ENCODE measurements around the gene BAIAP2L1. TPM values are rescaled to one million over a fixed set of nuclear protein-coding genes. Genes with fewer than 3 reads are reported as not detected.

BAIAP2L1 gene
- total and polyA plus RNA-seq, 2 of the 8 experiments (the other 6 are each of a cell fraction or from before 2014, with no cell fraction given), result 19.2 to 42.9 TPM

DNA sequence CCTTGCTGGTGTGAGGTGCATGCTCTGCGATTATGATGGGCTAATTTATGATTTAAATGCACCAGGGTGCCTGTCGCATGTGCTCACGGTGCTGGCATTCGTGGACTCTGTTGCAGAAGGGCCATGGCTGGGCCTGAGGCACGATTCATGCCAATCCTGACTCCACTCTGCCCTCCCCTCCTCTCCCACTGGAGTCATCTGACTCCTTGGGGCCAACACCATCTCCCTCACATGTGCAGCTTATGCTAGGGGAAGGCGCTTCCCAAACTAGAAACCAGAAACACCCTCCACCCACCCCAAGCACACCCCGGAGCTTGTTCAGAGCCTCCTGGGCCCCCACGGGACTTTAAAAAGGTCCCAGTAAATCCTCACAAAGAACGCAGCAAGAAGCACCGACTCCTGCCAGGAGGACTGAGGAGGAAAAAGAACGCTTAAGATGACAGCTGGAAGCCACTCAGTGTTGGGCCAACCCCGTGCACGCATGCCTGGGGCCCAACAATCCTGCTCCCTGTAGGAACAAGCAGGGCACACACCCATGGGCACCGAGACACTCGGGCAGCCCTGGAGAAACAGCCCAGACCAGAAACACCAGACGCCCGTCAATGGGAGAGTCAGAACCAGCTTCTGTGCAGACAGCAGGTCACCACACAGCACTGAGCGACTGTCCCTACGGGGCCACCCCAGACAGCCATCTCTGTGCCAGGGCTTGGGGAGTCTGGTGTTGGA, 105.3 kb downstream of the BAIAP2L1 start:
- no peak overlapping the region for H2BK120ac ChIP-seq (replicated peaks; ENCODE audit: low read depth, low read length)
- peaks cover 15 to 26% of the 10 kb centered on the region in 2 experiments for H4K20me1 ChIP-seq (replicated peaks in 1 of 2; ENCODE audit: control insufficient read depth in 1 of 2, insufficient read depth in 2 of 2, low read length in 2 of 2)
- POLR2A ChIA-PET (ENCODE audit: partially characterized antibody), result interaction anchor here (0.9 to 1.8 kb wide), 3 partner anchors 10 to 105 kb away, joined by 3 to 7 read pairs (median 5); partner anchors contain the start of gene BAIAP2L1
- TF ChIP-seq ASH2L (IDR thresholded peaks at IDR 0.05; ENCODE audit: low read length) (no peak), KDM4A (IDR thresholded peaks at IDR 0.05; ENCODE audit: low read depth, low read length, severe bottlenecking) (no peak)
- no peak overlapping the region for H3K4me3 ChIP-seq (ENCODE audit: extremely low read depth in 1 of 4, insufficient read depth in 2 of 4, low read depth in 3 of 4, low read length in 4 of 4)
- no peak overlapping the region for H3K9ac ChIP-seq (replicated peaks in 1 of 4; ENCODE audit: extremely low read depth in 1 of 4, low read depth in 3 of 4, low read length in 3 of 4)
- 92% methylated on average over 18 of the region's 19 CpGs; no CpG with 5 or more reads in 1 of the 2 experiments for WGBS, 2 experiments (ENCODE audit: extremely low coverage in 1 of 2, insufficient coverage in 1 of 2, insufficient read length in 1 of 2, insufficient replicate concordance in 2 of 2, low coverage in 1 of 2, low lambda C conversion rate in 2 of 2, missing lambda C conversion rate in 1 of 2)
- H3K9me3 ChIP-seq (ENCODE audit: insufficient read depth in 2 of 2, low read depth in 1 of 2, low read length in 1 of 2), result no peaks in the 10 kb centered on the region
- no peaks in the 10 kb centered on the region for H3K27me3 ChIP-seq (replicated peaks in 1 of 4; ENCODE audit: control insufficient read depth in 3 of 4, extremely low read depth in 1 of 4, insufficient read depth in 3 of 4, low read length in 3 of 4)
- no peaks in the 10 kb centered on the region for H3K79me1 ChIP-seq (ENCODE audit: low read depth, low read length)
- no peak overlapping the region for H2BK12ac ChIP-seq (ENCODE audit: low read depth, low read length)
- H3K4ac ChIP-seq (replicated peaks; ENCODE audit: insufficient read length, low read depth, low read length), result no peak overlapping the region
- no peak overlapping the region for H2AFZ ChIP-seq (ENCODE audit: low read length)
- H3K18ac ChIP-seq (ENCODE audit: extremely low read depth, low read length), result no peak overlapping the region
- H4K91ac ChIP-seq (replicated peaks; ENCODE audit: insufficient read length, low read length), result no peak overlapping the region
- no peak overlapping the region for H2BK5ac ChIP-seq (ENCODE audit: low read depth, low read length)
- H2AK5ac ChIP-seq (ENCODE audit: low read depth, low read length), result no peak overlapping the region
- H3K4me1 ChIP-seq (replicated peaks in 1 of 4; ENCODE audit: control insufficient read depth in 3 of 4, insufficient read depth in 4 of 4, low read length in 3 of 4), result peaks cover 0 to 10% (median 3%) of the 10 kb centered on the region in 4 experiments; a peak in 5 of 7 replicates
- no peaks in the 10 kb centered on the region for H3K23me2 ChIP-seq (ENCODE audit: low read depth, low read length)
- H4K5ac ChIP-seq (ENCODE audit: insufficient read length, low read depth, low read length), result no peak overlapping the region
- no peak overlapping the region for H3K4me2 ChIP-seq (ENCODE audit: insufficient read depth in 1 of 2, low read depth in 2 of 2, low read length in 2 of 2)
- H3K27ac ChIP-seq (ENCODE audit: low read depth, low read length), result no peak overlapping the region
- H3K56ac ChIP-seq (replicated peaks; ENCODE audit: insufficient read length, low read depth, low read length), result no peak overlapping the region
- H2BK20ac ChIP-seq (ENCODE audit: low read length), result no peak overlapping the region
- DNase-seq (ENCODE audit: low read depth in 1 of 2, low spot score in 2 of 2) (no peak), FAIRE-seq (no peak)
- H3K79me2 ChIP-seq (ENCODE audit: control insufficient read depth in 1 of 2, insufficient read depth in 2 of 2, low read length in 2 of 2), result no peaks in the 10 kb centered on the region; a peak in 1 of 4 replicates
- peaks cover 9 to 20% (median 13%) of the 10 kb centered on the region in 4 experiments; a peak in 7 of 8 replicates for H3K36me3 ChIP-seq (ENCODE audit: control insufficient read depth in 2 of 4, insufficient read depth in 4 of 4, low read length in 3 of 4)
- CTCF ChIA-PET (ENCODE audit: partially characterized antibody), result interaction anchor here (0.8 to 8.1 kb wide), 5 partner anchors 20 to 120 kb away, joined by 3 to 57 read pairs (median 4); partner anchors contain the start of gene BAIAP2L1
- H3K14ac ChIP-seq (ENCODE audit: insufficient read length), result no peak overlapping the region
- H3K23ac ChIP-seq (ENCODE audit: insufficient read length), result no peak overlapping the region
- no peak overlapping the region for H4K8ac ChIP-seq (ENCODE audit: extremely low read depth, insufficient read depth, low read length)
- no peak overlapping the region for H2BK15ac ChIP-seq (ENCODE audit: low read length)
